ENCODE results near the gene GJA1. TPM values are rescaled to one million over a fixed set of nuclear protein-coding genes. Genes with fewer than 3 reads are reported as not detected.
"Not testable (repeated sequence)": the region's sequence is repeated elsewhere in the genome, so short reads cannot be mapped to it uniquely, and the experiment has no call there.

The GJA1 gene
- total and polyA plus RNA-seq, 8 donors, result 71.1 to 162 (median 116) TPM

DNA sequence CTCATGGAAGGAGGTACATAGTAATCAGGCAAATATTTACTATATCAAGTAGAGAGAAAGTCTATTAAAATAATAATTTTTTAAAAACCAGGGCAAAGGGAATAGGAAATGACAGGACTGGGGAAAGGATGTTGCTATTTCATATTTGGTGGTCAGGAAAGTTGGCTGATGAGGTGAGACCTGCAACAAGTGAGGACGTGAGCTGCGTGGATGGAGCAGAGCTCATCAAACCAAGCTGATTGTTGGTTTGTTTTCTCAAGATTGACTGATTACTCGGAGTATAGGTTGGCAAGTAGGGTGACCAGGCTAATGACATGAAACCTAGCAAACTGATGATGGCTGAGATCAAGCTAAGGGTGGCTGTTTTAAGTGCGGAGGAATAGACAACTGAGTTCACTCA, 6.0 kb downstream of the GJA1 start:
- no peaks in the 10 kb centered on the region for H3K36me3 ChIP-seq
- no peak overlapping the region for H3K4me3 ChIP-seq
- no peak overlapping the region for H3K27ac ChIP-seq
- TF ChIP-seq CTCF (IDR thresholded peaks at IDR 0.05), result no peak
- peaks cover 0 to 31% of the 10 kb centered on the region in 2 donors for H3K27me3 ChIP-seq
- no peaks in the 10 kb centered on the region for H3K9me3 ChIP-seq
- DNase-seq (no peak), ATAC-seq (no peak)
- peaks cover 5 to 15% of the 10 kb centered on the region in 2 donors for H3K4me1 ChIP-seq
- intact Hi-C loops (cut with DNase I), result no loop called here

DNA sequence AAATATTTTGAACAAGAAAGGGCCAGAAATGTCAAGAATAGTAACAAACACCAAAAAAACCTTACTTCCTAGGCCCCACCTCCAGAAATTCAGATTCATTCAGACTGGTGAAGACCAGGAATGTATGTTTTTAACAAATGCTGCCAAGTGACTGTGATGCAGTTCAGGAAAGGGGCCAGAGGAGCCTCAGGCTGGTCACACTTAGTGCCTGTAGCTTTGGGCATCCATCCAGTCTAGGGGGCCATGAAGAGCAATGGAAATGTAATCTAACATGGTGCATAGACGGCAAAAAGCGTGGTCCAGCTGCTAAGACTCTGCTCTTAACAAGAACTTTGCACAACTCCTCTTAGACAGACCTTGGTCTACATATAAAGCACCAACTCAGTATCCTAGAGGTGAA, 7.1 kb downstream of the GJA1 start:
- peaks cover 0 to 11% of the 10 kb centered on the region in 2 donors for H3K36me3 ChIP-seq
- peaks cover 0 to 20% of the 10 kb centered on the region in 2 donors for H3K27me3 ChIP-seq
- H3K4me3 ChIP-seq, result no peak overlapping the region
- DNase-seq, result no peak
- peaks cover 5 to 15% of the 10 kb centered on the region in 2 donors for H3K4me1 ChIP-seq
- ATAC-seq, result no peak
- intact Hi-C loops (cut with DNase I), result no loop called here
- H3K9me3 ChIP-seq, result no peaks in the 10 kb centered on the region
- TF ChIP-seq CTCF (IDR thresholded peaks at IDR 0.05), result no peak
- no peak overlapping the region for H3K27ac ChIP-seq

DNA sequence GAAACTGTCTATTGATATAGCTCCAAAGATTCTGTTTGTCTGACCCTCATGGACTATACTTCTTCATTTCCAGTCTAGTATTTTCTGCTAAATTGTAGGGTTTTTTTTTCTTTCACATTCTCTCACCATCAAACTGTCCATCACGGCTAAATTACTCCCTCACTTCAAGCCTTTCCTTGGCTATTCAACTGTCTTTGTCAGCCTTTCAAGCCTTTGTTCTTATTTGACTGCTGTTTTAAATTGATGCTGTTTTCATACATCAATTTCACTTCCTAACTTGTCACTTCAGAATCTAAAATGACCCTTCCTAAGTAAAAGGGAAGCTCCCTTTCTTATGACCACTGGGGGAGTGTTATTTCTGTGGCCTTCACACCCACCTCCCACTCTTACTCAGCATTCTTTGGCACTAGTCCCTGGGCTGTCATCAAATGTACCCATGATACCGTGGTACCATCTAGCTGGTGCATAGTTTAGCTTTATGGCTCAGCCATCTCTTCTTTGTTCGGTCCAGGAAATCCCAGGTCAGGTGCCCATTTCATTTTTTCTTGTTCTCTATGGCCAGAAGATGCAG, 8.6 kb downstream of the GJA1 start:
- Histone ChIP-seq H3K4me1 (peaks cover 5 to 8% of the 10 kb centered on the region in 2 donors), H3K4me3 (no peak overlapping the region), H3K27me3 (peaks cover 0 to 6% of the 10 kb centered on the region in 2 donors), H3K9me3 (no peaks in the 10 kb centered on the region), H3K36me3 (peaks cover 0 to 20% of the 10 kb centered on the region in 2 donors), H3K27ac (no peak overlapping the region)
- TF ChIP-seq CTCF (IDR thresholded peaks at IDR 0.05), result no peak
- DNase-seq, result no peak
- peak; percentile 16 for ATAC-seq
- intact Hi-C loops (cut with DNase I), result no loop called here

- H3K36me3 ChIP-seq, result peaks cover 0 to 29% of the 10 kb centered on the region in 2 donors
- ATAC-seq, result peak; percentile 80
- H3K27ac ChIP-seq; H3K4me3 ChIP-seq; H3K9me3 ChIP-seq; intact Hi-C loops (cut with DNase I); H3K4me1 ChIP-seq; H3K27me3 ChIP-seq; DNase-seq: not testable (repeated sequence)
Measured at GRCh38 chr6:121446705-121447104, 11.3 kb downstream of the GJA1 start.

DNA sequence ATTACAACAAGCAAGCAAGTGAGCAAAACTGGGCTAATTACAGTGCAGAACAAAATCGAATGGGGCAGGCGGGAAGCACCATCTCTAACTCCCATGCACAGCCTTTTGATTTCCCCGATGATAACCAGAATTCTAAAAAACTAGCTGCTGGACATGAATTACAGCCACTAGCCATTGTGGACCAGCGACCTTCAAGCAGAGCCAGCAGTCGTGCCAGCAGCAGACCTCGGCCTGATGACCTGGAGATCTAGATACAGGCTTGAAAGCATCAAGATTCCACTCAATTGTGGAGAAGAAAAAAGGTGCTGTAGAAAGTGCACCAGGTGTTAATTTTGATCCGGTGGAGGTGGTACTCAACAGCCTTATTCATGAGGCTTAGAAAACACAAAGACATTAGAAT, 12.3 kb downstream of the GJA1 start:
- DNase-seq; intact Hi-C loops (cut with DNase I); H3K9me3 ChIP-seq; H3K4me3 ChIP-seq; H3K4me1 ChIP-seq; H3K27me3 ChIP-seq; ATAC-seq; H3K27ac ChIP-seq: not testable (repeated sequence)
- peaks cover 0 to 29% of the 10 kb centered on the region in 2 donors for H3K36me3 ChIP-seq

DNA sequence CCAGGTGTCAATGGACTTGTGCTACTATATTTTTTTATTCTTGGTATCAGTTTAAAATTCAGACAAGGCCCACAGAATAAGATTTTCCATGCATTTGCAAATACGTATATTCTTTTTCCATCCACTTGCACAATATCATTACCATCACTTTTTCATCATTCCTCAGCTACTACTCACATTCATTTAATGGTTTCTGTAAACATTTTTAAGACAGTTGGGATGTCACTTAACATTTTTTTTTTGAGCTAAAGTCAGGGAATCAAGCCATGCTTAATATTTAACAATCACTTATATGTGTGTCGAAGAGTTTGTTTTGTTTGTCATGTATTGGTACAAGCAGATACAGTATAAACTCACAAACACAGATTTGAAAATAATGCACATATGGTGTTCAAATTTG, 13.1 kb downstream of the GJA1 start:
- H3K4me3 ChIP-seq; DNase-seq; H3K27me3 ChIP-seq; H3K27ac ChIP-seq; ATAC-seq; intact Hi-C loops (cut with DNase I); H3K9me3 ChIP-seq; H3K4me1 ChIP-seq: not testable (repeated sequence)
- H3K36me3 ChIP-seq, result peaks cover 0 to 29% of the 10 kb centered on the region in 2 donors

DNA sequence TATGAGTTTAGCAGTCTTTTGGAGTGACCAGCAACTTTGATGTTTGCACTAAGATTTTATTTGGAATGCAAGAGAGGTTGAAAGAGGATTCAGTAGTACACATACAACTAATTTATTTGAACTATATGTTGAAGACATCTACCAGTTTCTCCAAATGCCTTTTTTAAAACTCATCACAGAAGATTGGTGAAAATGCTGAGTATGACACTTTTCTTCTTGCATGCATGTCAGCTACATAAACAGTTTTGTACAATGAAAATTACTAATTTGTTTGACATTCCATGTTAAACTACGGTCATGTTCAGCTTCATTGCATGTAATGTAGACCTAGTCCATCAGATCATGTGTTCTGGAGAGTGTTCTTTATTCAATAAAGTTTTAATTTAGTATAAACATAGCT, 13.9 kb downstream of the GJA1 start:
- no peak for TF ChIP-seq CTCF (IDR thresholded peaks at IDR 0.05)
- H3K9me3 ChIP-seq, result no peaks in the 10 kb centered on the region
- H3K36me3 ChIP-seq, result peaks cover 0 to 29% of the 10 kb centered on the region in 2 donors
- intact Hi-C loops (cut with DNase I), result no loop called here
- no peak for ATAC-seq
- no peaks in the 10 kb centered on the region for H3K4me1 ChIP-seq
- no peak for DNase-seq
- no peak overlapping the region for H3K4me3 ChIP-seq
- H3K27ac ChIP-seq, result no peak overlapping the region
- no peaks in the 10 kb centered on the region for H3K27me3 ChIP-seq
